Measurements from ENCODE around the gene FOLR1.
"Not testable (repeated sequence)": the region's sequence is repeated elsewhere in the genome, so short reads cannot be mapped to it uniquely, and the experiment has no call there.

FOLR1 gene

DNA sequence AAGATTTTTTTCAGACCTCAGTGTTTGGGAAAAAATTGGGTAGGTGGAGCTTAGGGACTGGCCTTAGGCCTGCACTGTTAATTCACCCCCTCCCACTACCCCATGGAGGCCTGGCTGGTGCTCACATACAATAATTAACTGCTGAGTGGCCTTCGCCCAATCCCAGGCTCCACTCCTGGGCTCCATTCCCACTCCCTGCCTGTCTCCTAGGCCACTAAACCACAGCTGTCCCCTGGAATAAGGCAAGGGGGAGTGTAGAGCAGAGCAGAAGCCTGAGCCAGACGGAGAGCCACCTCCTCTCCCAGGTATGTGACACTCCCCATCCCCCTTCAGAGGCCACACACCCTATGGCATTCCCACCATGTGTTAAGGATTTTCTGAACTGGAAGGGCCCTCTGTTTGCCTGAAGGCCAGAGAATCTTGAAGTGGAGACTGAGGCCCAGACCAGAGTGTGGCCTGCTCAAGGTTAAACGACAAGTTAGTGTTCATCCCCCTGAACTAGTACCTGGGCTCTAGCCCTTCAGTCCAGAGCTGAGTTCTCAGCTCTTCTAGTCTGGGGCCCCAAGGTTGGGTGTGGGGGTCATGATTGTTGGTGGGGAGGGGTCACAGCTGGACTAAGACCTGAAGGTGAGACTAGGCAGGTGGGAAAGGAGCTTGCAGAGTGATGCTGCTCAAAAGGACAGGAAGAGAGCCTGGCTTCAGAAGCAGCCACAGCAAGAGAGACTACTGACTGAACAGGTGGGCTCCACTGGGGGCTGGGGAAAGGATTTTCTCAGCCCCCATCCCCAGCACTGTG, 2.3 kb upstream of the FOLR1 start:
- Histone ChIP-seq H3K9me3 (ENCODE audit: control insufficient read depth, low read length) (no peaks in the 10 kb centered on the region), H3K4me3 (ENCODE audit: low read length) (no peak overlapping the region), H3K36me3 (ENCODE audit: control insufficient read depth, insufficient read depth, low read length) (no peaks in the 10 kb centered on the region), H3K4me1 (ENCODE audit: control insufficient read depth, insufficient read depth, low read length) (no peaks in the 10 kb centered on the region), H3K9ac (ENCODE audit: low read length) (no peak overlapping the region), H3K27me3 (ENCODE audit: control insufficient read depth, insufficient read depth, low read length) (no peaks in the 10 kb centered on the region)

DNA sequence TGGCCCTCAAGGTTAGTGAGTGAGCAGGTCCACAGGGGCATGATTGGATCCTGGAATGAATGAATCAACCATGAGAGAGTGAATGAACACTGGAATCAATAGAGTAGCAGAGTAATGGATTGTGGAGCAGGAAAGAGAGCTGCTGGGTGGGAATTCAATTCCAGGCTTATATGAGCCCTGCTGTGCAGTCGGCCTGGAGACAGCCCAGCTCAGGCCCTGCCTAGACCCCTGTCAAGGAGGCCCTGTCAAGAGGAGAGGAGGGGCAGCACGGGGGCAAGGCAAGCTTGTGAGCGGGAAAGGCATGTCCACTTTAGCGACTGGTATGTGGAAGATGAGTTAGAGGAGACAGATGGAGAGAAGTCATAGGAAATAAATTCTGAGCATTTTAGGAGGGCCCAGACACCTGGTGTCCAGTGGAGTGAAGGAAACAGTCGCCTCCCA, 1.3 kb upstream of the FOLR1 start:
- Histone ChIP-seq H3K27me3 (ENCODE audit: control insufficient read depth, insufficient read depth, low read length) (no peaks in the 10 kb centered on the region), H3K9me3 (ENCODE audit: control insufficient read depth, low read length) (no peaks in the 10 kb centered on the region), H3K4me3 (ENCODE audit: low read length) (no peak overlapping the region), H3K36me3 (ENCODE audit: control insufficient read depth, insufficient read depth, low read length) (no peaks in the 10 kb centered on the region), H3K9ac (ENCODE audit: low read length) (no peak overlapping the region), H3K4me1 (ENCODE audit: control insufficient read depth, insufficient read depth, low read length) (no peaks in the 10 kb centered on the region)

- Histone ChIP-seq H3K36me3 (ENCODE audit: control insufficient read depth, insufficient read depth, low read length) (no peaks in the 10 kb centered on the region), H3K27me3 (ENCODE audit: control insufficient read depth, insufficient read depth, low read length) (no peaks in the 10 kb centered on the region), H3K9ac (ENCODE audit: low read length) (no peak overlapping the region), H3K9me3 (ENCODE audit: control insufficient read depth, low read length) (no peaks in the 10 kb centered on the region), H3K4me1 (ENCODE audit: control insufficient read depth, insufficient read depth, low read length) (no peaks in the 10 kb centered on the region), H3K4me3 (ENCODE audit: low read length) (no peak overlapping the region)
Measured at GRCh38 chr11:72195518-72196270, 3.8 kb downstream of the FOLR1 start.

DNA sequence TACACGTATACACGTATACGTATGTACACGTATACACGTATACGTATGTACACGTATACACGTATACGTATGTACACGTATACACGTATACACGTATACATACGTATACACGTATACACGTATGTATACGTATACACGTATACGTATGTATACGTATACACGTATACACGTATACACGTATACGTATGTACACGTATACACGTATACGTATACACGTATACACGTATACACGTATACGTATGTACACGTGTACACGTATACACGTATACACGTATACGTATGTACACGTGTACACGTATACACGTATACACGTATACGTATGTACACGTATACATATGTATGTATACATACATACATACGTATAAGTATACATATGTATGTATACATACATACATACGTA, 9.5 kb downstream of the FOLR1 start:
- not testable (repeated sequence) for H3K36me3 ChIP-seq (ENCODE audit: control insufficient read depth, insufficient read depth, low read length); H3K27me3 ChIP-seq (ENCODE audit: control insufficient read depth, insufficient read depth, low read length); H3K4me3 ChIP-seq (ENCODE audit: low read length); H3K9me3 ChIP-seq (ENCODE audit: control insufficient read depth, low read length); H3K4me1 ChIP-seq (ENCODE audit: control insufficient read depth, insufficient read depth, low read length); H3K9ac ChIP-seq (ENCODE audit: low read length)

DNA sequence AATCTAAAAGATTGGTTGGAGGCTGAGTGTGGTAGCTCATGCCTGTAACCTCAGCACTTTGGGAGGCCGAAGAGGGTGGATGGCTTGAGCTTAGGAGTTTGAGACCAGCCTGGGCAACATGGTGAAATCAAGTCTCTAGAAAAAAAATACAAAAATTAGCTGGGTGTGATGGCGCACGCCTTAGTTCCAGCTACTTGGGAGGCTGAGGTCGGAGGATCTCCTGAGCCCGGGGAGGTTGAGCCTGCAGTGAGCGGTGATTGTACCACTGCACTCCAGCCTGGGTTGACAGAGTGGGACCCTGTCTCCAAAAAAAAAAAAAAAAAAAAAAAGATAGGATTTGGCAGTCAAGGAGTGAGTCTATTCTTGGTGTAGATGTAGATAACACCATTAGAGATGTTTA, 10.6 kb downstream of the FOLR1 start:
- no peaks in the 10 kb centered on the region for H3K9me3 ChIP-seq (ENCODE audit: control insufficient read depth, low read length)
- no peak overlapping the region for H3K9ac ChIP-seq (ENCODE audit: low read length)
- H3K36me3 ChIP-seq (ENCODE audit: control insufficient read depth, insufficient read depth, low read length) = no peaks in the 10 kb centered on the region
- H3K27me3 ChIP-seq (ENCODE audit: control insufficient read depth, insufficient read depth, low read length) = no peaks in the 10 kb centered on the region
- H3K4me1 ChIP-seq (ENCODE audit: control insufficient read depth, insufficient read depth, low read length) = no peaks in the 10 kb centered on the region
- H3K4me3 ChIP-seq (ENCODE audit: low read length) = no peak overlapping the region

DNA sequence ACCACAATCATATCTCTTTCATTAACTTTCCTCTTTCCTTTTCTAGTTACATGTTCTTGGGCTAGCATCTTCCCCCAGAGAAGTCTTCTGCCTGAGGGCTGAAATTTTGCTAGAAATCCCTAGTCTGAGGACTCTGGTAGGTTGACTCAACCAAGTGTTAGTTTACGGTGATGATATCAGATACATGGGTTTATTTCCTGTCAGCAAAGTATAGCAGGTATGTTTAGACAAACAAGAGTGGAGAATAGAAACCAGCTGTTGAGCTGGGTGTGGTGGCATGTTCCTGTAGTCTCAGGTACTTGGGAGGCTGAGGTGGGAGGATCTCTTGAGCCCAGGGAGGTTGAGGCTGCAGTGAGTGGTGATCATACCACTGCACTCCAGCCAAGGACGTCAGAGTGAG, 11.2 kb downstream of the FOLR1 start:
- no peaks in the 10 kb centered on the region for H3K27me3 ChIP-seq (ENCODE audit: control insufficient read depth, insufficient read depth, low read length)
- H3K4me3 ChIP-seq (ENCODE audit: low read length) = no peak overlapping the region
- H3K9ac ChIP-seq (ENCODE audit: low read length) = no peak overlapping the region
- no peaks in the 10 kb centered on the region for H3K36me3 ChIP-seq (ENCODE audit: control insufficient read depth, insufficient read depth, low read length)
- H3K4me1 ChIP-seq (ENCODE audit: control insufficient read depth, insufficient read depth, low read length) = no peaks in the 10 kb centered on the region
- H3K9me3 ChIP-seq (ENCODE audit: control insufficient read depth, low read length) = no peaks in the 10 kb centered on the region

DNA sequence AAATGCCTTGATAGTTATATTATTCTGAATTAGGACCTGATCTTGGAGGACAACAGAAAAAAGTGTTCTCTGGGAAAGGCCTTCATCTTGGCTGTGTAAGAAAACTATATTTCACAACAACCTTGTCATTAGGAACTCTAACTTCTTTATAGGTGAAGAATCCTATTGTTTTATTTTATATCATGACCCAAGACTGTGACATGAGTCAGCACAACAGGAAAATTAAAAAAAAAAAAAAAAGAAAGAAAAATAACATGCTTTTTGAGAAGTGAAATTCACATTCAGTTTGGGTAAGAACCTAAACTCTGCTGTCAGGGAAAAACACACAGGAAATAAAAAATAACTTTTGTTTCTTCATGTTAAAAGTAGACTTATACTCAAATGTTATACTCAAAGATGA, 12.9 kb downstream of the FOLR1 start:
- no peak overlapping the region for H3K9ac ChIP-seq (ENCODE audit: low read length)
- no peak overlapping the region for H3K4me3 ChIP-seq (ENCODE audit: low read length)
- H3K27me3 ChIP-seq (ENCODE audit: control insufficient read depth, insufficient read depth, low read length) = no peaks in the 10 kb centered on the region
- H3K36me3 ChIP-seq (ENCODE audit: control insufficient read depth, insufficient read depth, low read length) = no peaks in the 10 kb centered on the region
- no peaks in the 10 kb centered on the region for H3K9me3 ChIP-seq (ENCODE audit: control insufficient read depth, low read length)
- no peaks in the 10 kb centered on the region for H3K4me1 ChIP-seq (ENCODE audit: control insufficient read depth, insufficient read depth, low read length)

GRCh38 chr11:72206794-72207193, 14.9 kb downstream of the FOLR1 start:
- not testable (repeated sequence) for H3K27me3 ChIP-seq (ENCODE audit: control insufficient read depth, insufficient read depth, low read length); H3K9me3 ChIP-seq (ENCODE audit: control insufficient read depth, low read length); H3K9ac ChIP-seq (ENCODE audit: low read length); H3K4me3 ChIP-seq (ENCODE audit: low read length); H3K4me1 ChIP-seq (ENCODE audit: control insufficient read depth, insufficient read depth, low read length); H3K36me3 ChIP-seq (ENCODE audit: control insufficient read depth, insufficient read depth, low read length)

GRCh38 chr11:72208281-72208680, 16.3 kb downstream of the FOLR1 start:
- no peaks in the 10 kb centered on the region for H3K9me3 ChIP-seq (ENCODE audit: control insufficient read depth, low read length)
- no peak overlapping the region for H3K9ac ChIP-seq (ENCODE audit: low read length)
- no peaks in the 10 kb centered on the region for H3K36me3 ChIP-seq (ENCODE audit: control insufficient read depth, insufficient read depth, low read length)
- no peaks in the 10 kb centered on the region for H3K27me3 ChIP-seq (ENCODE audit: control insufficient read depth, insufficient read depth, low read length)
- H3K4me1 ChIP-seq (ENCODE audit: control insufficient read depth, insufficient read depth, low read length) = no peaks in the 10 kb centered on the region
- no peak overlapping the region for H3K4me3 ChIP-seq (ENCODE audit: low read length)

DNA sequence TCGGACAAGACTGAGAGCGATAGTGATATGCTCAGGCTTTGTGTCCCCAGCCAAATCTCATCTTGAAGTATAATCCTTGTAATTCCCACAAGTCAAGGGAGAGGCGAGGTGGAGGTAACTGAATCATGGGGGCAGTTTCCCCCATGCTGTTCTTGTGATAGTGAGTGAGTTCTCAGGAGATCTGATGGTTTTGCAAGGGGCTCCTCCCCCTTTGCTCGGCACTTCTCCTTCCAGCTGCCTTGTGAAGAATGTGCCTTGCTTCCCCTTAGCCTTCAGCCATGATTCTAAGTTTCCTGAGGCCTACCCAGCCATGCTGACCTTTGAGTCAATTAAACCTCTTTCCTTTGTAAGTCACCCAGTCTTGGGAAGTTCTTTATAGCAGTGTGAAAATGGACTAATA, 17.2 kb downstream of the FOLR1 start:
- Histone ChIP-seq H3K4me3 (ENCODE audit: low read length) (no peak overlapping the region), H3K9me3 (ENCODE audit: control insufficient read depth, low read length) (no peaks in the 10 kb centered on the region), H3K36me3 (ENCODE audit: control insufficient read depth, insufficient read depth, low read length) (no peaks in the 10 kb centered on the region)

DNA sequence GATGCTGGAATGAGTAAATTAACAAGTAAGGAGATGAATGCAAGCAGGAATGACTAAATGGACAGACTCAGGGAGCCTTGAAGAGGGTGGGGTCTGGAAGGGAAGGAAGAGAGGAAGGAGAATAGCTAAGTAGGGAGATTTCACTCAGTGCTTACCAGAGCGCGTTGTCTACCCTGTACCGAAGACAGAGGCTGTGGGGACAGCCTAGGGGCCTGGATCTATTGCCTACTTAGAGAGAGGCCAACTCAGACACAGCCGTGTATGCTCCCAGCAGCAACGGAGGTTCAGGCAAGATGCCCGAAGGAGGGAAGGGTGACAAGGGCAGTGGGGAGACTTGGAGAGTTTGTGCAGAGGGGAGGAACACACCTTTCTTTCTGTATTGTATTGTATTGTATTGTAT, 24.7 kb downstream of the FOLR1 start, which contains the start of gene FOLR2:
Gene FOLR2, plus strand, starts transcription at position 157 of the 400 bp plus-strand sequence. CDS start 1,791 bp downstream, outside the sequence.
- Histone ChIP-seq H3K4me3 (ENCODE audit: low read length) (no peak within 1 kb of the TSS), H3K9ac (ENCODE audit: low read length) (no peak within 1 kb of the TSS), H3K27me3 (ENCODE audit: control insufficient read depth, insufficient read depth, low read length) (peaks cover 9% of the 10 kb centered on the region), H3K36me3 (ENCODE audit: control insufficient read depth, insufficient read depth, low read length) (no peaks in the 10 kb centered on the region), H3K9me3 (ENCODE audit: control insufficient read depth, low read length) (no peaks in the 10 kb centered on the region), H3K4me1 (ENCODE audit: control insufficient read depth, insufficient read depth, low read length) (no peaks in the 10 kb centered on the region)

More for the DNA sequence above, 17.2 kb downstream of the FOLR1 start:
- no peak overlapping the region for H3K9ac ChIP-seq (ENCODE audit: low read length)
- no peaks in the 10 kb centered on the region for H3K4me1 ChIP-seq (ENCODE audit: control insufficient read depth, insufficient read depth, low read length)
- H3K27me3 ChIP-seq (ENCODE audit: control insufficient read depth, insufficient read depth, low read length) = no peaks in the 10 kb centered on the region

DNA sequence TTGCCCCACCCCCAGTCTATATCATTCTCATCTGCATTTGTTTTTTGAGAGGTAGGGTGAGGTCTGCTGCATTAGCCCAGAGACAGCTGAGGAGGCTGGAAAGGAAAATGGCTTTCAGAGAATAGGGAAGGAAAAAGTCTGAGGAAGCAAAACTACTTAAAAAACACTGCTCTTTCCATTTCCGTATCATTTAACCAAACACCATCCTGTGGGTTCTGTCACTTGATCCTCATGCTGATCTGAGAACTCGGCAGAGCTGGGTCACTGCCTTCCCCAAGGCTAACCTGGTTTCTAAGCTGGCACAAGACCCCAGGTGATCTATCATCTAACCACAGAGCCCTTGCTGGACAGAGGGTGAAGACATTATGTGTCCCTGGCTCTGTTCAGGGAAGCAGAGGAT, 25.9 kb downstream of the FOLR1 start:
- H3K36me3 ChIP-seq (ENCODE audit: control insufficient read depth, insufficient read depth, low read length) = no peaks in the 10 kb centered on the region
- peaks cover 8% of the 10 kb centered on the region for H3K4me1 ChIP-seq (ENCODE audit: control insufficient read depth, insufficient read depth, low read length)
- H3K27me3 ChIP-seq (ENCODE audit: control insufficient read depth, insufficient read depth, low read length) = peaks cover 9% of the 10 kb centered on the region
- H3K9me3 ChIP-seq (ENCODE audit: control insufficient read depth, low read length) = no peaks in the 10 kb centered on the region
- no peak overlapping the region for H3K4me3 ChIP-seq (ENCODE audit: low read length)
- H3K9ac ChIP-seq (ENCODE audit: low read length) = no peak overlapping the region
